Progenitor cell of endocrine pancreas (in vitro differentiated cells): ENCODE data around the gene PHKB. TPM values are rescaled to one million over a fixed set of nuclear protein-coding genes. Genes with fewer than 3 reads are reported as not detected.
"Not testable (repeated sequence)": the region's sequence is repeated elsewhere in the genome, so short reads cannot be mapped to it uniquely, and the experiment has no call there.

Experiments
- DNase-seq: peaks from one replicate; pipeline ENCODE4 v3.0.0; 2021; ENCODE audit warnings: low spot score; ENCODE audit not compliant: unreplicated experiment
- H3K27ac Mint-ChIP-seq: 2 replicates; pipeline ENCODE4 v1.8.0; 2021; ENCODE audit warnings: mild to moderate bottlenecking, moderate library complexity, mixed read lengths
- H3K27me3 Mint-ChIP-seq: 2 replicates; pipeline ENCODE4 v1.8.0; 2021; ENCODE audit warnings: mixed read lengths
- H3K36me3 Mint-ChIP-seq: 2 replicates; pipeline ENCODE4 v1.8.0; 2022; ENCODE audit warnings: mixed read lengths; ENCODE audit not compliant: insufficient read depth
- H3K4me1 Mint-ChIP-seq: 2 replicates; pipeline ENCODE4 v1.8.0; 2021; ENCODE audit warnings: low read depth, mixed read lengths
- H3K4me3 Mint-ChIP-seq: 2 replicates; pipeline ENCODE4 v1.8.0; 2021; ENCODE audit warnings: low read depth, mild to moderate bottlenecking, moderate library complexity, mixed read lengths
- H3K9me3 Mint-ChIP-seq: 2 replicates; pipeline ENCODE4 v1.8.0; 2021; ENCODE audit warnings: low read depth, mixed read lengths
- CTCF ChIP-seq: fragments of 200-600 bp; sonication (generic); IDR thresholded peaks from one replicate; pipeline ENCODE4 v1.5.0; 2021; ENCODE audit warnings: antibody characterized with exemption, mild to moderate bottlenecking; ENCODE audit not compliant: unreplicated experiment
- total RNA-seq: library from RNA; stranded (reverse); gene quantifications from 2 replicates; pipeline ENCODE4 v1.2.1, GENCODE V29; 2021

The PHKB gene
- total RNA-seq, 1 donor from 2014 or later = 94.1 TPM

- no peaks in the 10 kb centered on the region for H3K27me3 Mint-ChIP-seq
- no peak for DNase-seq
- no peak for TF ChIP-seq CTCF
- H3K9me3 Mint-ChIP-seq = no peaks in the 10 kb centered on the region
- peaks cover 1% of the 10 kb centered on the region for H3K36me3 Mint-ChIP-seq
- H3K27ac Mint-ChIP-seq = no peak overlapping the region
- no peak overlapping the region for H3K4me3 Mint-ChIP-seq
- peaks cover 10% of the 10 kb centered on the region for H3K4me1 Mint-ChIP-seq
Measured at GRCh38 chr16:47667956-47668355, 206.8 kb downstream of the PHKB start.

- H3K36me3 Mint-ChIP-seq = peaks cover 12% of the 10 kb centered on the region
- H3K9me3 Mint-ChIP-seq = no peaks in the 10 kb centered on the region
- H3K27ac Mint-ChIP-seq = no peak overlapping the region
- no peaks in the 10 kb centered on the region for H3K27me3 Mint-ChIP-seq
- H3K4me1 Mint-ChIP-seq = peaks cover 4% of the 10 kb centered on the region
- no peak for TF ChIP-seq CTCF
- no peak overlapping the region for H3K4me3 Mint-ChIP-seq
- no peak for DNase-seq
Measured at GRCh38 chr16:47672475-47672874, 211.3 kb downstream of the PHKB start.

- Mint-ChIP-seq H3K4me1 (peaks cover 4% of the 10 kb centered on the region), H3K27me3 (no peaks in the 10 kb centered on the region), H3K9me3 (peaks cover 10% of the 10 kb centered on the region), H3K27ac (no peak overlapping the region), H3K4me3 (no peak overlapping the region), H3K36me3 (peaks cover 29% of the 10 kb centered on the region)
- TF ChIP-seq CTCF = no peak
- no peak for DNase-seq
Measured at GRCh38 chr16:47676635-47677177, 215.6 kb downstream of the PHKB start.

- H3K9me3 Mint-ChIP-seq = peaks cover 21% of the 10 kb centered on the region
- not testable (repeated sequence) for DNase-seq, H3K4me3 Mint-ChIP-seq, H3K27me3 Mint-ChIP-seq, H3K27ac Mint-ChIP-seq, H3K4me1 Mint-ChIP-seq
- peaks cover 43% of the 10 kb centered on the region for H3K36me3 Mint-ChIP-seq
Measured at GRCh38 chr16:47681571-47681970, 220.4 kb downstream of the PHKB start.

GRCh38 chr16:47687694-47688093, 226.6 kb downstream of the PHKB start:
- no peak overlapping the region for H3K27ac Mint-ChIP-seq
- peaks cover 3% of the 10 kb centered on the region for H3K9me3 Mint-ChIP-seq
- no peak for DNase-seq
- H3K36me3 Mint-ChIP-seq = peaks cover 26% of the 10 kb centered on the region
- H3K27me3 Mint-ChIP-seq = no peaks in the 10 kb centered on the region
- H3K4me1 Mint-ChIP-seq = no peaks in the 10 kb centered on the region
- no peak for TF ChIP-seq CTCF
- no peak overlapping the region for H3K4me3 Mint-ChIP-seq

- Mint-ChIP-seq H3K4me3 (no peak overlapping the region), H3K9me3 (no peaks in the 10 kb centered on the region), H3K4me1 (no peaks in the 10 kb centered on the region), H3K36me3 (peaks cover 20% of the 10 kb centered on the region), H3K27me3 (no peaks in the 10 kb centered on the region), H3K27ac (peak overlapping the region; percentile 45)
- no peak for TF ChIP-seq CTCF
- DNase-seq = no peak
Measured at GRCh38 chr16:47693226-47693625, 232.1 kb downstream of the PHKB start.
